Measurements from ENCODE around the gene SEZ6. TPM values are rescaled to one million over a fixed set of nuclear protein-coding genes. Genes with fewer than 3 reads are reported as not detected.

SEZ6 gene
- total RNA-seq, 1 donor from 2014 or later, result not detected

DNA sequence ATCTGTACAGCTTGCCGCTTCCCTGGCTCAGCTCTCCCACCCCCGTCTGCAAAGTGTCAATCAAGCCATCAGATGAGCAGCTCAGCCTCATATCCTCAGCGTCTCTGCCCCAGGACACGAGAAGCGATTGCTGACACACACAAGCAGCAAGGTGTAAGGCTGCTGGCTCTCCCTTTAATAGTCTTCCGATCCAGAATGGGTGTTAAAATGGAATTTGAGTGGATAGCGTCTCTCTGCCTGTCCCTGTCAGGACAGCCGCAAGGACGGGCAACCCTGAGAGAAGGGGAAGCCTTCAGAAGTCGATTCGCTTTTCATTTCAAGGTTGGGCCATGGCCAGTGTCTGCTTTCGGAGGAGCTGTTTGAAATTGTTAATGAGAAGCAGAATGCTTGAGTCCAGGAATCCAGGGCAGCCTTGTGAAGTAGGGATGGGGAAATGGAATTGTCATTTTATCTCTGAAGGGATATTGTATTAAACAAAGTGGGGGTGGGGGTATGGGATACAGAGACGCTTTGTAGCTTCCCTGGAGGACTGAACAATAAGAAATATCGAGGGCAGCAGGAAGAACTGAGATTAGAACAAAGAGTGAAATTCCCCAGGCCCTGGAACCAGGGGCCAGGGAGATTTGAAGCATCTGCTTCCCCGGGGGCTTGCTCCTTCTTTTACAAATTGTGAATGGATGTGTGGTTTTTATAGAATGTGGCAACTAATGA is 32.4 kb upstream of the SEZ6 start:
- no peak for DNase-seq (ENCODE audit: low spot score)

DNA sequence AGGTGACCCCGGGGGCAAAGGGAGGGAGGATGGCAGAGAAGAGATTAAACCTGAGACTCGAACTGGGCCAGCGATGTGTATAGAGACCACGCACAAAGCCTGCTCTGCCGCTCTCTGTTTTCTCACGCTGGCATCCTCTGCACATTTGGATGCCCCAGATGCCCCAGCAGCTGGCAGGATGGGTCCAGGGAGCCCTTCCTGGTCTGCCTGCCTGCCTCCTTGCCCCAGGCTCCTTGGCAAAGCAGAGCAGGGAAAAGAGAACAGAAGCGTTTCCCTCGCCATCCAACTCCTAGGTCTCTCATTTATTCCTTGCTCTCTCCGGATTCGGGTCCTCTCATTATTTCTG is 31.9 kb upstream of the SEZ6 start:
- no peak for DNase-seq (ENCODE audit: low spot score)

DNA sequence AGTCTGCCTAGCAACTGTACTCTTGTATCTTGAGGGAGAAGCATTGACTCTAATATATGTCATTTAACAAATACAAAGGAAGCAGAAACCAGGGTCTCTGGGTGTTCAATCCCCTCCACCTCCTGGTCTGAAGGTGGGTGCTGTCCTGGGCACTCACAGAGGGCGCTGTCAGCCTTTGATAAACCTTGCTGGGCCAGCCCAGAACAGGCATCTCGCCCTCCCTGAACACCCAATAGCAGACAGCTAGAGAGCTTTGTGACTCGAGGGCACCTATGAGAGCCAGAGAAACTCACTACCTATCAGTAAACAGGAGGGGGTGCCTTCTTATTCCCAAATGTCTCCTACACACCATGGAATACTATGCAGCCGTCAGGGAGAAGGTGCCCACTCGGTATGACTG is 30.8 kb upstream of the SEZ6 start:
- no peak for DNase-seq (ENCODE audit: low spot score)

DNA sequence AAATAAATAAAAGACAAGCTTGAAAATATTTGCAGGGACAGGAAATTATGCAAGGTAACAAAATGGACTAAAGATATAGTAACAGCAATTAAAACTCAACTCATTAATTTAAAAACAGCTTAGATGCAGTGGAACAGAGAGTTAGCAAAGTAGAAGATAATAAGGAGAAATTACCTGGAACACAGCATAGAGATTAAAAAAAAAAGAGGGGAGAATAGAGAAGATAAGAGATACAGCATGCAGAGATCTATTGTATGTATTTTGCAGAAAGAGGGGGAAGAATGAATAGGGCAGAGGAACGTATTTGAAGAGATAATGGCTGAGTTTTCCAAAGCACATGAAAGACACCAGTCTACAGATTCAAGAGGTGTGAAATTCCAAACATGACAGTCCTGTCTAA is 28.7 kb upstream of the SEZ6 start:
- DNase-seq (ENCODE audit: low spot score), result no peak

DNA sequence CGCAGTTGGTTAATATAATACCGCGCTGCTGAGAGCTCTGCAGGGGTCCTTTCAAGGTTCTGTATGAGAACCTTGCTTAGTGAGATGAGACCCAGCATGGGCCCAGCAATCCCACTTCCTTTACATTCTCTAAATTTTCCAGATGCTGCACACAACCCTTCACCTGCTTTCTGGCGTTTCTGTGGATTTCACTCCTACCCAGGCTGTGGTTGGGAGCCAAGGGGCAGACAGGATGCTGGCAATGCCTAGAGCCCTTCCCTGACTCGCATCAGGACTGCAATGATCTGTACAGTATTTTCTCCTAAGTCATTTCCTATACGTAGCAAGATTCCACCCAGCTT is 27.0 kb upstream of the SEZ6 start:
- DNase-seq (ENCODE audit: low spot score), result no peak

DNA sequence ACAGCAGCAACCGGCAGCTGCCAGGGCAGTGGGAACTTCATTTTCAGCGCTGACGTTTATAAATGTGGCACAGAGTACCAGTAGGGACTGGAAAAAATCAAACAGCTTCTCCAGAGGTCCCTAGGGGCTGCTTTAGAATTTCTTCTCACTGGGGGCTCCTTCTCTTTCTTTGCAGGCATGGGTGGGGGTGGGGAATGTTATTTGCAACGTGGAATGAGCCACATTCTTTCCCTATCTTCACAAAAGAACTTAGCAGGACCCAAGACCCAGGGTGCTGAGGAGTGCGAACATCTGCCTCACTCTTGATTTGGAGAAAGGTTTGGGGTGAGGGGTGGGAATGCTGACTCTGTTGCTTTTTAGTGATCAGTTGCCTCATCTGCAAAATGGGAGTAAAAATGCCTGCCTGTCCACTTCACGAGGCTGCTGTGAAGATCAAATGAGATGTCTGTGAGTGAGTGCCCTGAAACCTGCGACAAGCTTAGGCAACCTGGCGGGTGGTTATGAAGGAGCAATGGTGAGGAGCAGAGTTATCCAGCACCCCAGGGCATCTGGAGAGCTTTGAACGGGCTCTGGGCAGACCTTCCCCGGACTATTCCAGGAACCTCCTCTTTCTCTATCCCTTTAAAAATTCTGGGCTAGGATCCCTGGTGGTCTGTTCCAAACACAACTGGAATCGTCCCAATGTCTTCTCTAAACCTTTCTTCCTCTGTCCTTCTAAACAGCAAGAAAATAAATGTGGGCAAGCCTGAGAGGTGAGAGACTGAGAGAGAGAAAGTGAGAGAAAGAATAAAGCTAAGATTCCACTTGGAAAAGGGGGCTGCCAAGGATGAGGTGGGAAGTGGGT is 26.4 kb upstream of the SEZ6 start:
- no peak for DNase-seq (ENCODE audit: low spot score)

DNA sequence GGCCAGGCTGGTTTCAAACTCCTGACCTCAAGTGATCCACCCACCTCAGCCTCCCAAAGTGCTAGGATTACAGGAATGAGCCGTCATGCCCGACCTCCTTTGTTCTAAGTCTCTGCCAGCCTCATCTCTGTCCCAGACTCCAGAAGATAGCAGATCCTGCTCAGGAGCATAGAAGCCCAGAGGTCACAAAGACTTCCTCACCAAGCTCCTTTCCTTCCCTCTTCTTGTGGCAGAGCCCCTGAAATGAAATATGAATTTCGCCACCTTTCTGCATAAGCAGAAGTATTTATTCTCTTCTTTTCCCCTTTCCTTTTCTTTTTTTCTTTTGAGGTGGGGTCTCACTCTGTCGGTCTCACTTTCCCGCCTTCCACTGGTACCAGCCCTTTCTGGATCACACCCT is 25.7 kb upstream of the SEZ6 start:
- DNase-seq (ENCODE audit: low spot score), result no peak

DNA sequence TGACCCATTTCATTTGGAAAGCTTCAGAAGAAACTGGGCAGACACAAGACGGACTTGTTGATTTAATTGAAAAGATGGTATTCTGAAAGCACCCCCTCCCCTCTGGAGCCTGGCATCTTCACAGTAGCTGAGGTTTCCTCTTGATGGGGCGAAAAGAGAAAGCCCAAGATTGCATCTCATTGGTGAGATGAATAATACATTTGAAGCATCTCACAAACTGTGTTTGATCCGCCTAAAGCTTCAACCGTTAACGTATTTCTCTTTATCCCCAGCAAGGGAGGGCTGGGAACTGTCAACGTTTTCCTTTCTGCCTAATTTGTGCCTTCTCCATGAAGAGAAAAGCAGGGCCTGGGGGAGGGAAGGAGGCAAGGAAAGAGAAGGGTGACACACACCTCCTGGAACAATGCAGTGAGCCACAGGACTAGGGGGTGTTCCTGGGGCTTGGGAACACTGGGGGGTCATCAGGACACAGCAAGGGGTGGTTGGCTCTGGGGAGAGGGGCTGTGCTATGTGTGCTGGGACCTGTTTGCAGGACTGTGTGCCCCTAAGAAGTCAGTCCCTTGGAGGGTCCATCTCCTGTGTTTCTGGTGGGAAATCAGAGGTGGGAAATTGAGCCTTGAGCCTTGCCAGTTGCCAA is 18.6 kb upstream of the SEZ6 start:
- no peak for DNase-seq (ENCODE audit: low spot score)

DNA sequence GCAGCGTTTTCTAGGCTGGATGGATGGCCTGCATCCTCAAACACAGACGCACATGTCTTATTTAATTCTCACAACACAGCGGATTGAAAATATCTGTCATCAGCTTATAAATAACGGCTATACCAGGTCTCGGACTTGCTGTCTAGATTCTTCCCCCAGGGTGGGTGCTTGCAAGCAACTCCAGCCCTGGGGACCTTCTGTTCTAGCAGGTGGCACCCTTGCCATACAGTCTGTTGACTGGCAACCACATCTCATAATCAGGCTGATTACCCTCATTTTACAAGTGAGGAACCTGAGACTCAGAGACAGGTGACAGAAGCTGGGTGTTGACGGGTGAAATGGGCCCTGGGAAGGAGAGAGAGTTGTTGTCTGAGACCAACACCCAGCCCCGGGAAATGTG is 16.2 kb upstream of the SEZ6 start:
- DNase-seq (ENCODE audit: low spot score), result no peak

DNA sequence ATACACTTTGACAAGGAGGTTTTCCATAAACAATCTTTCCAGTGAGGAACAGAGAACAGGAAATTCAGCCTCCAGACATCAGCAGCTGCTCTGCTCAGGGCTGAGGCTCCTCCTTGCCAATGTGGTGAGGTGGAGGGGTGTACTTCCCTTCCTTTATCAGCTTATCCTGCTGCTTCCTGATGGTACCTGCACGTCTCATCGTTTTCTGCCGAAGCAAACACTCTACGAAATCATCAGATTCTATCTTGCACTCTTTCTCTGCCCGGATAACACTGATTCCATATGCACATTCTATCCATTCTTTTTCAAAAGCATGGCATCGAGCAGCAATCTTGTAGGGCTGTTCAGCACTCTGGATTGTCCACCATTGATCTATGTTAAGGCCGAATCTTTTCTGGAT is 15.4 kb upstream of the SEZ6 start:
- no peak for DNase-seq (ENCODE audit: low spot score)

DNA sequence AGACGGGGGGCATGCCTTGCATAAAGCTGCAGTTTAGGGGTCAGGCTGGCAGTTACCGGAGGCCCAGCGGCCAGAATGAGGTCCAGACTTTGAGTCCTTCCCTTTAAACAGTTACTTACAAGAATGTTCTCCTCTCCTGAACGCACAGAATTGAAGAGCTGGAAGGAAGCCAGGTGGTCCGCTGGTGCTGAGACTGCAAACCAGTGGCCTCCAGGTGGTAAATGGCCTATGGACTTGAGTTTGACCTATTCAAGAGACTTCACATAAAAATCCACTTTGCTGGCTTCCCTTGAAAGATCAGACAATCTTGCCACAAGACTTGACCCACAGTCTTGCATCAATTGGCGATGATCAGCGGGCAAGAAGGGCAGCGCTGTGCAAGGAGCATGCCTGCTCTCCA is 14.7 kb upstream of the SEZ6 start:
- no peak for DNase-seq (ENCODE audit: low spot score)

DNA sequence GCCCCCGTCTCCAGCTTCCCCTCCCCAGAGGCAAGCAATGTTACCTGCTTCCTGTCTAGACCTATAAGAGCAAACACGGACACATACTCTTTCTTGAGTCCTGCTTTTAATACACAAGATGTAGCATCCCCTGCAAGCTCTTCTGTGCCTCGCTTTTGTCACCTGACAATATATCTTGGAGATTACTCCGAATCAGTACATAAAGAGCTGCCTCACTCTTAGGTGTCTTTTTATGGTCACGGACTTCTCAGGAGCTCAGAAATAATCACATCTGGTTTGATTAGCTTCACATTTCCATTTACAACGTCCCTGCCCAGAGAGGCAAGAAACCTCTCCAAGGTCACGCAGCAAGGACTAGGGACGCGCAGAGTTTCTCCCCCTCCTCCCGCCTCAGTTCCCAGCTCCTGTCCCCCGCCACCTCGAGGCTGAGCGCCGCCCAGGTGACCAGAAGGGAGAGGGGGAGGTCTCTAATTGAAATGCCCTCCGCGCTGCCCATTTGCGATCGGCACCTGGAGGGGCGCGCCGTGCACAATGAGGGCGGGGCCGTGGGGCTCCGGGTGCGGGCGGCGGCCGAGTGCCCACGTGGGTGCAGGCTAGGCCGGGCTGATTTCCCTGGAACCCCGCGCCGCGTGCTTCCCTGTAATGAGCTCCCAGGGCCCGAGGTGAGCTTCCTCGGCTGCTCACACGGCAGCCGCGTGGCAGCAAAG is 13.8 kb upstream of the SEZ6 start:
- DNase-seq (ENCODE audit: low spot score), result no peak

DNA sequence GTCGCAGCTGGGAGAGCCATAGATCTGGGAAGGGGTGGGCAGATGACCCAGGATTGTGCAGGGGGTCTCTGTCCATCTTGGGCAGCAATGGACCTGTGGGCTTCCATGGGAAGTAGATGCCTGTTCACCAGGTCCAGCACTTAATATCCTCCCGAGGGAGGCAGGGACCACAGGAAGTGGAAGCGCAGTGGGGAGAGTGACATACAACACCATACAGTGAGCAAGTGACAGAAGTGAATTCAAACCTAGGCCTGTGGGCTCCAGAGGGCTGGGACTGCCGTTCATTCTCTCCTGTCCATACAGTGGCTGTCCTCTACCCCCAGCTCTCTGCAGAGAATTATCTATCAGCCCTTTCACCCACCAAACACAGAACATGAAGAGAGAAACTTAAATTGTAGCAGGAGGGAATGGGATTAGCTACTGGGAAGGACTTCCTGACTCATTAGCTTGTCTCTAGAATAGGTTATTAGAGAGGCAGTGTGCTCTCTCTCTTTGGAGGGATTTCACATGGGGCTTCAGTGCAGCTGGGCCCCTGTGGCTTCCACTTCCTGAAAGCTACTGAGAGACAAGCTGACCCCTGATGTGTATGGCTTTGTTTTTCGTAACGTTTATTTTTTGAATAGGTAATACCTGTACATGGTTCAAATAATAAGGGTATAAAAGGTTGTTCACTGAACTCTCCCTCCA is 13.1 kb upstream of the SEZ6 start:
- no peak for DNase-seq (ENCODE audit: low spot score)

DNA sequence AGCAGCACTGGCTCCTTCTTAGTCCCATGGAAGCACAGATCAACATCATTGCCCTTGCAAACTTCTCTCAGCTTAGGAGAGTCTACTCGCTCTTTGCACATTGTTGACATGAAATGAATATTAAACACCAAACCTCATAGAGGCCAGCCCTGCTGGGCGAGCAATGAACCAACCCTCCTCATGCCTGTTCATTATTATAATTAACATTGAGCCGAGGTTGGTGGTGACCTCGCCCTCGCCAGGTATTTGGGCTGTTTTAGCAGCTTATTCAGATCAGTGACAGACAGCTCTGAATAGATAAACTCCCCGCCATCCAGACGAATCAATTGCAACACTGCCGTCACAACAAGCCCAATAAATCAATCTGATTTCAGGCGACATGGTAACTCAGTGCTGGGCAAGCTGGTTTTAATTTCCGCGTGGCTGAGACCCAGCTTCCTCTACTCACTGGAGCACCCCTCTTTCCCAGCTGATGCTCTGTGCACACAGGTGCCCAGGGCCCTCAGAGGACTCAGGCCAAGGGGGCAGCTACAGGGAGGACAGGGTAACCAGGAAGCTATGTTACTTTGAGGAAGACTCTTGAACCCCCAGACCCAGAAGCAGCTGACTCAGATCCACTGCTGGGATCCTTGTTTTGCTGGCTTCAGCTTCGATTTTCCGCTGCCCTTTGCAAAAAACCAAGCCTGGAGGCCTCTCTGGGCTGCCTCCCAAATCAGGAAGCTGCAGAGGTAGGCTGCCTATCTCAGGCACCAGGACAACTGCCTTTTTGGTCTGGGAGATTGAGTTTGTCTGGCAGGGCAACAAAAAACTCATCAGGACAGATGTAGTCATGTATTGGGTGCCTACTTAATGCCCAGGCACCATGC is 10.7 kb upstream of the SEZ6 start:
- DNase-seq (ENCODE audit: low spot score), result no peak

DNA sequence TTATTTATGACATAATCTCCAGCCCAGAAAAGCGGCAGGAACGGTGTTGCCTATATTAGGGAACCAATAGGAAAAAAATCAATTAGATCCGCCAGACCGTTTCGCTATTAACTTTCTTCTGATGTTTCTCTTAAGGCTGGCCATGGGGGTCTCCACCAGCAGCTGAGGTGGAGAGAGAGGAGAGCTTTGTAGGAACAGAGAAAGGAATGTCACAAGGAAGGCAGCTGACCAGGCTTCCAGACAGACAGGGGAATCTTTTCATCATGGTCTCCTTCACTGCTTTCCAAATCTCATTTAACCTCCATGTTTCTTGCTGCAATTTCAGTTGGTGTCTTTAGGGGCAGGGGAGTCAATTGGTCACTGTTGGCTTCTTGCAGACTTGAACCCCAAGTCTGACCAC is 8.9 kb upstream of the SEZ6 start:
- DNase-seq (ENCODE audit: low spot score), result no peak

DNA sequence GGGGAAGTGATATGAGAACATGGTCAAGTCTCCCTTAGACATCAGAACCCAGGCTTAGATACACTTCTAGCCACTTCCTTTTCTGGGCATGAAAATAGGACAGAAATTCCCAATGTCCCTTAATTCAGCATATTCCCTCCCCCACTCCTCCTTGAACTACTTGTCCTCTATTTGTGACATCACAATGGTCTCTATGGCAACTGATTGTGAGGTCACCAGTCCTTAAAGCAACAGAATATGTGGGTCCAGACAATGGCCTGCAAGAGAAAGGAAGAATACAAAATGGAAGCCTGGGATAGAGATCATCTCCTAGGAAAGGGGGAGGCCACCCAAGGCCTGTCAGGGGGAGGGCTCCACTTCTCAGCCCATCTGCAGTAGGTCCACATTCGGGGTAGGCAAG is 6.7 kb upstream of the SEZ6 start:
- DNase-seq (ENCODE audit: low spot score), result no peak

DNA sequence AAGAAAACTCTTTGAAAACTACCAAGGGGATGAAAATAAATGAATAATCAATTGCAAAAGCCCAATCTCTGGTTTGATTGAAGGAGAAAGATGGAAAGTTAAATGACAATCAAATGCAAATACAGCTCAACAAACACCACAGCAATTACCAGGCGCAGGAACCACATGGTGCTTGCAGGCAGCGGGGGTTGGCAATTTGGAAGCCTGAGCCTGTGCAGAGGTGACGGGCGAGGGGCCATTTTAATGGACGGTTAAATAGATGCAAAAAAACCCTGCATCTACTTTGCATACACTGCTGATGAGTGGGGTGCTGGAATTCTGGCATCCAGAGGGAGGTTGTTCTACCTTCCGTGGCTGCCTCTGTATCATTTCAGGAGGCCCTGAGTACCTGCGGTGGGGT is 4.8 kb upstream of the SEZ6 start:
- no peak for DNase-seq (ENCODE audit: low spot score)

DNA sequence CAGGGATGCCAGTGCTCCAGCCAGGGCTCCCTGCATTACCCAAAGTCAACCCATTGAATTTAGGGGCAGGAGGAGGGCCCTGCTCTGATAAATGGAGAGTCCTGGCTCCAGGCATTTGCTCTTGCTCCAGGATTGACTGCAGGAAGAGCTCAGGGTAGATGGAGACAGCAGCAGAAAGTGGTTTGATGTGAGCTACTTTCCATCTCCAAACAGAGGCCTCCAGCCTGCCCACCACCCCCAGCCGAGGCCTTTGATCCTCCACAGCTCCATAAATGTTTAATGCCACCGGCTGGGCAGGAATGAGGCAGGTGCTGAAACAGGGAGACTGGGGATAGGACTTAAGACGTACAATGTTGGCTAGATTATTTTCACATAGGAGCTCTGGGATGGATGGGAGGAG is 4.3 kb upstream of the SEZ6 start:
- DNase-seq (ENCODE audit: low spot score), result no peak

DNA sequence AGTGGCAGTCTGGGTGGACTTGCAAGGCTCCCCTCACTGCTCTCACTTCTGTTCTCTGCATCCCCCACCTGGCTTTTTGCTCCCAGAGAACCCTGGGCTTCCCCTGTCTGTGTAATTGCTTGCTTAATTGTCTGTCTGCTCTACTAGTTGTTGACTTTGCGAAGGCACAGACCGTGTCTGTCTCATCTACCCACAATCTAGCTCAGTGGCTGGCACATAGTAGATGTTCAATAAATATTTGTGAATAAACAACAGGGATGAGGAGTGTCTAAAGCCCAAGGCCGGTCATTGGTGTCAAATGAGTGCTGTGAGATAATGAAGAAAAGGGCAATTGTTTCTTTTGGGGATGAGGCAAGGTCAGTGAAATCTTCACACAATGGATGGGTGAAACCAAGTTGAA is 2.8 kb upstream of the SEZ6 start:
- DNase-seq (ENCODE audit: low spot score), result no peak

DNA sequence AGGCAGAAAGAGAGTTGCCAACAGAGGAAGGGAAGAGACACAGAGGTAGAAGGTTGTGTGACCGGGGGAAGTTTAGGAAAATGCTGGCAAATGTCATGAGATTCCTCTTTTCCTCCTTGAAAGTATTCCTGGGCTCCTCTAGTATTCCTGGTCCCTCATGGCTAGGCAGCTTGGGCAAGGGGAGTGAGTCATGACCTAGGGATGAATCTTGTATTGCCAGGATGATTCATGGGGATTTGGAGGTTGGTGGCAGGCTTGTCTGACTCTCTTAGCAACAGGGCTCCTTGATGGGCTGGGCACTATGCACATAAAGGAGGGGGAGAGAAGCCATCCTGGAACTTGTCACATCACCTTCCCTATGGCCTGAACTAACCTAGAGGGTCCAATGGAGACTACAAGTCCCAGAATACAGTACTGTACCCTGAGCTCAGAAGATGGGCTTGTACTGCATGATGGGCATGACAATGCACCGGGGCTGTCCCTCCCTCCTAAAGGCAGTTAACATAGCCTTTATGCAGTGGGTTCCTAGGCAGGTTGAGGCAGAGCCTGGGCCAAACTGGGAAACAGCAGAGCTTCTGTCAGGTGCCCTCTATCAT is 2.1 kb upstream of the SEZ6 start:
- no peak for DNase-seq (ENCODE audit: low spot score)
